NOMO-1 treated with dmso at 0.1 percent for 144 hours (cell line): Measurements from ENCODE around the gene CHSY1.
"Not testable (repeated sequence)": the region's sequence is repeated elsewhere in the genome, so short reads cannot be mapped to it uniquely, and the experiment has no call there.

Source experiments
- DNase-seq: peaks from one replicate; lab custom pipeline; 2025; ENCODE audit not compliant: unreplicated experiment; lab: John Stamatoyannopoulos, UW

The CHSY1 gene

GRCh38 chr15:101246391-101246790 lies 5.5 kb downstream of the CHSY1 start:
- DNase-seq = no peak

- DNase-seq = no peak
Measured at GRCh38 chr15:101244889-101245668, 6.8 kb downstream of the CHSY1 start.

- no peak for DNase-seq
Measured at GRCh38 chr15:101244036-101244781, 7.6 kb downstream of the CHSY1 start.

GRCh38 chr15:101243420-101243819 lies 8.4 kb downstream of the CHSY1 start:
- DNase-seq = no peak

GRCh38 chr15:101242999-101243336 lies 8.9 kb downstream of the CHSY1 start:
- DNase-seq = no peak

- peak; percentile 76 for DNase-seq
Measured at GRCh38 chr15:101242160-101242998, 9.5 kb downstream of the CHSY1 start.

- DNase-seq = no peak
Measured at GRCh38 chr15:101240358-101240757, 11.5 kb downstream of the CHSY1 start.

GRCh38 chr15:101239724-101240136 lies 12.1 kb downstream of the CHSY1 start:
- peak; percentile 92 for DNase-seq

GRCh38 chr15:101237251-101237650 lies 14.6 kb downstream of the CHSY1 start:
- peak; percentile 49 for DNase-seq

GRCh38 chr15:101233651-101234280 lies 18.1 kb downstream of the CHSY1 start:
- no peak for DNase-seq

- DNase-seq = no peak
Measured at GRCh38 chr15:101232677-101233076, 19.2 kb downstream of the CHSY1 start.

- DNase-seq = no peak
Measured at GRCh38 chr15:101228313-101228712, 23.5 kb downstream of the CHSY1 start.

- DNase-seq = no peak
Measured at GRCh38 chr15:101225658-101226057, 26.2 kb downstream of the CHSY1 start.

- no peak for DNase-seq
Measured at GRCh38 chr15:101221902-101222301, 29.9 kb downstream of the CHSY1 start.

- no peak for DNase-seq
Measured at GRCh38 chr15:101220060-101220459, 31.8 kb downstream of the CHSY1 start.

- DNase-seq = no peak
Measured at GRCh38 chr15:101219441-101219840, 32.4 kb downstream of the CHSY1 start.

GRCh38 chr15:101217446-101217845 lies 34.4 kb downstream of the CHSY1 start:
- DNase-seq = no peak

- DNase-seq = no peak
Measured at GRCh38 chr15:101216100-101216499, 35.7 kb downstream of the CHSY1 start.

- DNase-seq = no peak
Measured at GRCh38 chr15:101215681-101216080, 36.2 kb downstream of the CHSY1 start.

GRCh38 chr15:101214435-101215097 lies 37.3 kb downstream of the CHSY1 start:
- not testable (repeated sequence) for DNase-seq

GRCh38 chr15:101213570-101213969 lies 38.3 kb downstream of the CHSY1 start:
- no peak for DNase-seq
